HUDEP-2 (cell line): ENCODE results near the gene LYPD6B.

Source experiments
- DNase-seq, 76 experiments: peaks; one replicate each; lab custom pipeline; 2025; ENCODE audit not compliant: unreplicated experiment in 76 of 76; lab: John Stamatoyannopoulos, UW

The LYPD6B gene

DNA sequence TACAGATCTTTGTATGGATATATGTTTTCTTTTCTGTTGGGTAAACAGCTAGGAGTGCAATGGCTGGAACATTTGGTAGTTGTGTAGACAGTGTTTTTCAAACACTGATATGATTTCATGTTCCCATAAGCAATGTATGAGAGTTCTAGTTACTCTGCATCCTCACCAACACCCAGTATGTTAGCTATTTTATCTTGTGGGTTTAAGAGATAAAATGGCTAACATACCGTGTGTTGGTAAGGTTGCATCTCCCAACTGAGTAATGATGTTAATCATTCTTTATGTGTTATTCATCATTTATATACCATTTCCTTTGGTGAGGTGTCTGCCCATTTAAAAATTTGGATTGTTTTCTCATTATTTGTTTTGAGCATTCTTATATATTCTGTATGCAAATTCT, 65.7 kb downstream of the LYPD6B start:
- no peak for DNase-seq

- no peak for DNase-seq
Observed at GRCh38 chr2:149112068-149112467, 73.6 kb downstream of the LYPD6B start.

DNA sequence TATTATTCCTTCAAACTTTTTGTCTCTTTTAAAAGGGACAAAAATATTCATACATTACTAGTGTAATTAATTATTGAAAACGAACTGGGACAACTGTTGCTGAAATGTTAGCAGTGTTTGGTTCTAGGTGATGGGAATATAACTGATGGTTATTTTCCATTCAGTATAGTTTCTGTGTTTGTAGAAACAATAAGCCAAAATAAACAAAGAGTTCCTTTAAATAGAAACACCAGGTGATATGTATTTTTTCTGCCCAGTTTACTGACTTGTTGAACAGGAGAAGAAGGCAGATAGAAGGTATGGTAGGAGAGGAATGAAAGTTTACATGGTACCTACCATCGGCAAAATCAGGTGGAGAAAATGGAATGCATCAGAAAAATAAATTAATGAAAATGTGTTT, 74.2 kb downstream of the LYPD6B start:
- no peak for DNase-seq

DNA sequence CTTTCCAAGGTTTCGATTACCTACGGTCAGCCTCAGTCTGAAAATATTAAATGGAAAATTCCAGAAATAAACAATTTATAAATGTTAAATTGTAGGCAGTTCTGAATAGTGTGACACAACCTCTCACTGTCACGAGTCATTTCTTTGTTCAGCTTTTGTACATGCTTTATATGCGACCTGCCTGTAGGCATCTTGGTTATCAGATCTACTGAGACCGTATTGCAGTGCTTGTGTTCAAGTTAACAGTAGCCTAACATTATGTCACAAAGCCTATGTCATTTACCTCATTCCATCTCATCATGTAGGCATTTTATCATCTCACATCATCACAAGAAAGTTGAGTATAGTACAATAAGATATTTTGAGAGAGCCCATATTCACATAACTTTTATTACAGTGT, 77.3 kb downstream of the LYPD6B start:
- no peak for DNase-seq

DNA sequence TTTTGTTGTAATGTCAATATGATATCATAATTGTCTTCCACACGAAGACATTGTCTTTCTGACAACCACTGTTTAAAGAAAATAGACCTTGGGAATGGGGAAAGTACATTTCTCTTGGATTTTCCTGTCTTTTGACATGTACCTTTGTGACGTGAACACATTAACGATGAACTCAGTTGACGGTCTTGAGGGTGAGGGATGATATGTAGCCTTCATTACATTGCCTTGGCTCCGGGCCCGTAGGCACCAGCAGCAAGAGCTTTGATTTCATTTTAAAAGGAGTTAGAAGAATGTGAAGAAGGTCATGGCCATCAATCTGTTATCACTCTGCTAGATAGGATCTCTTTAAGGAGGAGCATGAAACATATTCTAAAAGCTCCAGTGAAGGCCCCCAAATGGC, 80.9 kb downstream of the LYPD6B start:
- no peak for DNase-seq

- DNase-seq, result peak in 1 of 76 experiments; percentile 2
Observed at GRCh38 chr2:149122516-149122915, 84.0 kb downstream of the LYPD6B start.

- peak in 10 of 76 experiments; percentile 2 to 30 (median 21) for DNase-seq
Observed at GRCh38 chr2:149125031-149125725, 86.7 kb downstream of the LYPD6B start.

- DNase-seq, result no peak
Observed at GRCh38 chr2:149129433-149129832, 90.9 kb downstream of the LYPD6B start.

- DNase-seq, result no peak
Observed at GRCh38 chr2:149132339-149132738, 93.8 kb downstream of the LYPD6B start.

DNA sequence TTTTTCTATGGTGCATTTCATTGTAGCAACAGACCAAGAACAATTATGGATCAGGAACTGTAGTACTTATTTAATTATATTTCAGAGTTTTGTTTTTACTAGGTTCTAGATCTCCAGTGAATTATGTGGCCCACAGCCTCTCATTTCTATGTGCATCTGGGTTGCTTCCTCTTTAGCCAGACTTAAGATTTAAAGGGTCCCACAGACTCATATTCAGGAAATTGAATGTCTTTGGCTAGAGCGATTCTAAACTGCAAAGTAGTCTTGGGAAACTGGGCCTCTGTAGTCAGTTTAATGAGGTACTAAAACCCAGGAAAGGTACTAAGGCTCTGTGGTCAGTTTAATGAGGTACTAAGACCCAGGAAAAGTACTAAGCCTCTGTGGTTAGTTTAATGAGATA, 94.4 kb downstream of the LYPD6B start:
- no peak for DNase-seq

- no peak for DNase-seq
Observed at GRCh38 chr2:149134335-149134923, 95.9 kb downstream of the LYPD6B start.

GRCh38 chr2:149136111-149136510, 97.6 kb downstream of the LYPD6B start:
- DNase-seq, result no peak

GRCh38 chr2:149141046-149141445, 102.5 kb downstream of the LYPD6B start:
- DNase-seq, result no peak

- DNase-seq, result no peak
Observed at GRCh38 chr2:149143734-149144133, 105.2 kb downstream of the LYPD6B start.

DNA sequence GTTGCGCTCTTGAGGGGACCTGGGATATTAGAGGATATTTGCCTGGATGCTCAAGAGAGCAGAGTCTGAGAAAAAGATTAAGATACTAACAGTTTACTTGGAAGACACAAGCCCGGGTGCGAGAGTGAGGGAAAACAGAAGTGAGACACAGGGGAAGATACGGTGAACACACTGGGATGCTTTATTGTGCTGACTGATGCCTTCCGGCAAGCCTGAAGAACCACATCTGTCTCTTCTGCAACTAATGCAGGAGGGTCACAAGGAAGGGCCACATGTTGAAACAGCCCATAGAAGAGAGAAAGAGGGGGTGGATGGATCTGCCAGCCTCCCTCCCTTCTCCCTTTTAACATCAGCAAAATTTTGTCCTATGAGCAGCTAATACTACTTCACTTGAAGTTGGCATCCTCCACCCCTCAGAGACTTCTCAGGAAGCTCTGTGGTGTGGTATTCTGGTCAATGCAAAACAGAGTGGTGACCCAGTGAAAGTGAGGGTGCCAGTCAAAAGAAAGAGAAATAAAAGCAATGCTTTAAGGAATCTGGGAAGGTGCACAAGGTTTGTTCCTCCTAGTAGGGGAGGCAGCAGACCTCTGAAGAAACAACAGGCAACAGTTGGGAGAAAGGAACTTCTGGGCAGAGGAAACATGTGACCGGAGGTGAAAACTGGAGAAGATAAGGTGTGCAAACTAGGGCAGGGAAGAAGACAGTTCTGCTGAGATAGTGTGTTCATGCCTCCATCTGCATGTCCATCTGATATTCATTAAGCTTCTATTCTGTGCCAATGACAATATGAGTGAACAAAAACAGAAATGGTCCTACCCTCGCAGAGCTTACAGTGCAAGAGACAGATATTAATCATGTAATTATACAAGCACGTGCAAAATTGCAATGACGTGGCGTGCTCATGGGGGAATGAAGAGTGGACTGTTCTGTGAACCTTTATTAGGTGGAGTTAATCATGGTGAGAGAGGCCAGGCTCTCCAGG, 107.1 kb downstream of the LYPD6B start:
- no peak for DNase-seq

GRCh38 chr2:149146876-149147275, 108.4 kb downstream of the LYPD6B start:
- DNase-seq, result no peak

GRCh38 chr2:149148194-149149006, 109.9 kb downstream of the LYPD6B start:
- DNase-seq, result no peak

DNA sequence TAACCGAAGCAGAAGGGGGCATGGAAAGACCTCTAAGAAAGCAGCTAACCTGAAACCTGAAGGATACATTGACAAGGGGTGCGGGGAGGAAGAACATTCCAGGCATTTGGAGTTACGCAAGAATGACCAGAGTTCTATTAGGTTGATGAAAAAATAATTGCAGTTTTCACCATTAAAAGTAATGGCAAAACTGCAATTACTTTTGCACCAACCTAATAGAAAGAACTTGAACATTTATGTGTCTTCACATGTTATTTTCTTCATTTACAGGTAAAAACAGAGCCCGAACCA, 110.5 kb downstream of the LYPD6B start:
- DNase-seq, result no peak

- no peak for DNase-seq
Observed at GRCh38 chr2:149152469-149152953, 114.0 kb downstream of the LYPD6B start.

- no peak for DNase-seq
Observed at GRCh38 chr2:149155196-149155969, 116.9 kb downstream of the LYPD6B start.
